ENCODE data around the gene VIT. TPM values are rescaled to one million over a fixed set of nuclear protein-coding genes. Genes with fewer than 3 reads are reported as not detected.

VIT gene
- total and polyA plus RNA-seq, 9 donors: 2.9 to 29.7 (median 19.4) TPM

GRCh38 chr2:36672199-36672598 lies 24.3 kb upstream of the VIT start:
- H3K4me1 ChIP-seq (ENCODE audit: insufficient read depth): no peaks in the 10 kb centered on the region
- H3K9me3 ChIP-seq: no peaks in the 10 kb centered on the region
- DNase-seq: no peak
- no peak overlapping the region for H3K4me3 ChIP-seq
- intact Hi-C loops (cut with DNase I): no loop called here
- WGBS, 3 donors: 29 to 57% (median 39%) methylated on average over 1 of the region's 1 CpG
- H3K36me3 ChIP-seq: no peaks in the 10 kb centered on the region
- H3K27me3 ChIP-seq: no peaks in the 10 kb centered on the region
- no peak overlapping the region for H3K27ac ChIP-seq
- no peak for TF ChIP-seq CTCF (IDR thresholded peaks at IDR 0.05)
- TF ChIP-seq POLR2A (IDR thresholded peaks at IDR 0.05): no peak
- TF ChIP-seq EP300 (IDR thresholded peaks at IDR 0.05): no peak

GRCh38 chr2:36675579-36676282 lies 20.8 kb upstream of the VIT start:
- no peak overlapping the region for H3K4me3 ChIP-seq
- no peaks in the 10 kb centered on the region for H3K36me3 ChIP-seq
- H3K27me3 ChIP-seq: no peaks in the 10 kb centered on the region
- no peak for DNase-seq
- no peaks in the 10 kb centered on the region for H3K9me3 ChIP-seq
- no peaks in the 10 kb centered on the region for H3K4me1 ChIP-seq (ENCODE audit: insufficient read depth)
- no peak overlapping the region for H3K27ac ChIP-seq
- no peak for TF ChIP-seq CTCF (IDR thresholded peaks at IDR 0.05)
- TF ChIP-seq EP300 (IDR thresholded peaks at IDR 0.05): no peak
- no peak for TF ChIP-seq POLR2A (IDR thresholded peaks at IDR 0.05)
- intact Hi-C loops (cut with DNase I): no loop called here

- intact Hi-C loops (cut with DNase I): no loop called here
- TF ChIP-seq POLR2A (IDR thresholded peaks at IDR 0.05): no peak
- TF ChIP-seq CTCF (IDR thresholded peaks at IDR 0.05): no peak
- no peak for TF ChIP-seq EP300 (IDR thresholded peaks at IDR 0.05)
Measured at GRCh38 chr2:36676364-36676763, 20.1 kb upstream of the VIT start.

GRCh38 chr2:36677386-36677785 lies 19.1 kb upstream of the VIT start:
- DNase-seq: no peak
- H3K27ac ChIP-seq: no peak overlapping the region
- H3K9me3 ChIP-seq: no peaks in the 10 kb centered on the region
- no peaks in the 10 kb centered on the region for H3K27me3 ChIP-seq
- intact Hi-C loops (cut with DNase I): no loop called here
- H3K36me3 ChIP-seq: no peaks in the 10 kb centered on the region
- H3K4me3 ChIP-seq: no peak overlapping the region
- TF ChIP-seq CTCF (IDR thresholded peaks at IDR 0.05) (no peak), POLR2A (IDR thresholded peaks at IDR 0.05) (no peak), EP300 (IDR thresholded peaks at IDR 0.05) (no peak)
- H3K4me1 ChIP-seq (ENCODE audit: insufficient read depth): no peaks in the 10 kb centered on the region

More at GRCh38 chr2:36676364-36676763, 20.1 kb upstream of the VIT start:
- Histone ChIP-seq H3K36me3 (no peaks in the 10 kb centered on the region), H3K4me1 (ENCODE audit: insufficient read depth) (no peaks in the 10 kb centered on the region), H3K27ac (no peak overlapping the region), H3K27me3 (no peaks in the 10 kb centered on the region), H3K4me3 (no peak overlapping the region), H3K9me3 (no peaks in the 10 kb centered on the region)
- 19 to 41% (median 28%) methylated on average over 1 of the region's 1 CpG for WGBS, 3 donors
- no peak for DNase-seq
